Caco-2 (cell line): Measurements from ENCODE around the gene CEBPA. TPM values are rescaled to one million over a fixed set of nuclear protein-coding genes. Genes with fewer than 3 reads are reported as not detected.

Experiments used
- BruUV-seq: library from RNA; stranded (reverse); fragments of 400-500 nt; replicated peaks from 2 replicates; lab custom pipeline; 2021; lab: Mats Ljungman, UMichigan
- CTCF ChIA-PET: fragments of 300-600 bp; sonication (Branson Sonifier 250); formaldehyde crosslinking; loops from one replicate; lab custom pipeline; 2022; ENCODE audit warnings: antibody characterized with exemption; lab: Charles Lee
- POLR2A ChIA-PET: fragments of 300-600 bp; sonication (Branson Sonifier 250); formaldehyde crosslinking; loops from one replicate; lab custom pipeline; 2022; ENCODE audit warnings: antibody characterized with exemption; lab: Charles Lee
- DNase-seq, 2 experiments: peaks; one replicate each; pipeline versions ENCODE4 v3.0.0 to v3.0.0-alpha.2; 2020 to 2022
- H3K27me3 ChIP-seq: replicated peaks from 2 replicates; pipeline ENCODE4 v1.6.0; 2011; ENCODE audit warnings: low read length; ENCODE audit not compliant: control insufficient read depth, insufficient read depth
- H3K36me3 ChIP-seq: 2 replicates; pipeline ENCODE4 v1.5.1; 2011; ENCODE audit warnings: low read length; ENCODE audit not compliant: control insufficient read depth, insufficient read depth
- H3K4me1 ChIP-seq: fragments of 250-450 bp; sonication (Bioruptor Pico); 2 replicates; pipeline ENCODE4 v1.5.1; 2020; ENCODE audit warnings: mild to moderate bottlenecking
- H3K4me3 ChIP-seq: 2 replicates; pipeline ENCODE4 v1.5.1; 2011; ENCODE audit warnings: low read depth, mild to moderate bottlenecking, control low read depth, low read length
- H3K9me3 ChIP-seq: fragments of 250-450 bp; sonication (Bioruptor Pico); 2 replicates; pipeline ENCODE4 v1.5.1; 2020; ENCODE audit warnings: mild to moderate bottlenecking, moderate library complexity
- H3K27ac Mint-ChIP-seq: one replicate; pipeline ENCODE4 v1.8.0; 2022; ENCODE audit warnings: mixed read lengths; ENCODE audit not compliant: unreplicated experiment
- H3K27me3 Mint-ChIP-seq: one replicate; pipeline ENCODE4 v1.8.0; 2022; ENCODE audit warnings: mixed read lengths; ENCODE audit not compliant: insufficient read depth, unreplicated experiment
- H3K36me3 Mint-ChIP-seq: one replicate; pipeline ENCODE4 v1.8.0; 2022; ENCODE audit warnings: mild to moderate bottlenecking, mixed read lengths; ENCODE audit not compliant: insufficient read depth, unreplicated experiment
- H3K4me1 Mint-ChIP-seq: one replicate; pipeline ENCODE4 v1.8.0; 2022; ENCODE audit warnings: low read depth, mixed read lengths; ENCODE audit not compliant: unreplicated experiment
- H3K4me3 Mint-ChIP-seq: one replicate; pipeline ENCODE4 v1.8.0; 2022; ENCODE audit warnings: mild to moderate bottlenecking, moderate library complexity, mixed read lengths; ENCODE audit not compliant: unreplicated experiment
- H3K9me3 Mint-ChIP-seq: one replicate; pipeline ENCODE4 v1.8.0; 2022; ENCODE audit warnings: mixed read lengths; ENCODE audit not compliant: unreplicated experiment
- intact Hi-C: fragments of 100-400 bp; cut with micrococcal nuclease; formaldehyde crosslinking; loops from one replicate; pipeline ENCODE4 v1.10.0; 2022; ENCODE audit not compliant: unreplicated experiment
- total RNA-seq: library from RNA; stranded (reverse); gene quantifications from 2 replicates; pipeline ENCODE4 v1.2.3, GENCODE V29; 2022
- TF ChIP-seq, protein P1 (sequence below), 2 experiments: fragments of 200-600 bp in 1 of 2; IDR thresholded peaks; 1 replicate in 1 of 2; 2 replicates in 1 of 2; pipeline versions ENCODE4 v1.5.1 to v1.8.0; 2011 to 2022; ENCODE audit warnings: antibody characterized with exemption in 1 of 2, control low read depth in 1 of 2, inconsistent platforms in 1 of 2, low read depth in 1 of 2, low read length in 1 of 2, mild to moderate bottlenecking in 1 of 2, moderate library complexity in 1 of 2; ENCODE audit not compliant: insufficient read depth in 1 of 2, severe bottlenecking in 1 of 2, unreplicated experiment in 1 of 2

Gene CEBPA
- total RNA-seq, 1 experiment from 2014 or later: 110 TPM

- BruUV-seq: no TSS peak
Observed at GRCh38 chr19:33333642-33334041, 31.3 kb upstream of the CEBPA start.

DNA sequence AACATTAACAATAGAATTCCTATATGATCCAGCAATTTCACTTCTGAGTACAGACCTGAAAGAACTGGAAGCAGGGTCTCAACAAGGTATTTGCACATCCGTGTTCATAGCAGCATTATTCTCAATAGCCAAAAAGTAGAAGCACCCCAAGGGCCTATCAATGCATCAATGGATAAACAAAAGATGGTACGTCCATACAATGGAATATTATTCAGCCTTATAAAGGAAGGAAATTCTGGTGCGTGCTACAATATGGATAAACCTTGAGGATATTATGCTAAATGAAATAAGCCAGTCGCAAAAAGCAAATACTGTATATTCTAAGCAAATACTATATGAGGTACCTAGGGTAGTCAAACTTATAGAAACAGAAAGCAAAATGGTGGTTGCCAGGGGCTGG is 30.8 kb upstream of the CEBPA start:
- no TSS peak for BruUV-seq
- Histone ChIP-seq H3K27me3 (no peaks in the 10 kb centered on the region), H3K4me3 (no peak overlapping the region), H3K4me1 (peaks cover 8% of the 10 kb centered on the region; the same call in 1 of the 2 replicates), H3K9me3 (no peaks in the 10 kb centered on the region), H3K36me3 (no peaks in the 10 kb centered on the region)
- H3K36me3 Mint-ChIP-seq: no peaks in the 10 kb centered on the region
- TF ChIP-seq, protein P1, sequence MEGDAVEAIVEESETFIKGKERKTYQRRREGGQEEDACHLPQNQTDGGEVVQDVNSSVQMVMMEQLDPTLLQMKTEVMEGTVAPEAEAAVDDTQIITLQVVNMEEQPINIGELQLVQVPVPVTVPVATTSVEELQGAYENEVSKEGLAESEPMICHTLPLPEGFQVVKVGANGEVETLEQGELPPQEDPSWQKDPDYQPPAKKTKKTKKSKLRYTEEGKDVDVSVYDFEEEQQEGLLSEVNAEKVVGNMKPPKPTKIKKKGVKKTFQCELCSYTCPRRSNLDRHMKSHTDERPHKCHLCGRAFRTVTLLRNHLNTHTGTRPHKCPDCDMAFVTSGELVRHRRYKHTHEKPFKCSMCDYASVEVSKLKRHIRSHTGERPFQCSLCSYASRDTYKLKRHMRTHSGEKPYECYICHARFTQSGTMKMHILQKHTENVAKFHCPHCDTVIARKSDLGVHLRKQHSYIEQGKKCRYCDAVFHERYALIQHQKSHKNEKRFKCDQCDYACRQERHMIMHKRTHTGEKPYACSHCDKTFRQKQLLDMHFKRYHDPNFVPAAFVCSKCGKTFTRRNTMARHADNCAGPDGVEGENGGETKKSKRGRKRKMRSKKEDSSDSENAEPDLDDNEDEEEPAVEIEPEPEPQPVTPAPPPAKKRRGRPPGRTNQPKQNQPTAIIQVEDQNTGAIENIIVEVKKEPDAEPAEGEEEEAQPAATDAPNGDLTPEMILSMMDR (IDR thresholded peaks at IDR 0.05; ENCODE audit: insufficient read depth in 1 of 2, low read depth in 1 of 2, low read length in 1 of 2, severe bottlenecking in 1 of 2, unreplicated experiment in 1 of 2): no peak
- no peak for DNase-seq
- no peak overlapping the region for H3K27ac Mint-ChIP-seq
- H3K4me1 Mint-ChIP-seq: peaks cover 16% of the 10 kb centered on the region
- no peaks in the 10 kb centered on the region for H3K27me3 Mint-ChIP-seq
- H3K9me3 Mint-ChIP-seq: no peaks in the 10 kb centered on the region
- ChIA-PET CTCF (interaction anchor here (0.9 to 1.2 kb wide), 3 partner anchors 11 to 71 kb away, joined by 3 to 4 read pairs (median 3); no protein-coding TSS in a partner anchor), POLR2A (interaction anchor here (0.8 kb wide), 1 partner anchor 31 kb away, joined by 3 read pairs; the partner anchor contains the start of gene CEBPA)
- no peak overlapping the region for H3K4me3 Mint-ChIP-seq
- intact Hi-C loops: loop anchor here (2.0 to 5.0 kb wide), 2 partner anchors 34 to 44 kb away; no protein-coding TSS in a partner anchor

More at GRCh38 chr19:33333642-33334041, 31.3 kb upstream of the CEBPA start:
- no peaks in the 10 kb centered on the region for H3K27me3 Mint-ChIP-seq
- H3K27me3 ChIP-seq: no peaks in the 10 kb centered on the region
- H3K4me3 ChIP-seq: no peak overlapping the region
- H3K27ac Mint-ChIP-seq: no peak overlapping the region
- no peak overlapping the region for H3K4me3 Mint-ChIP-seq
- no peaks in the 10 kb centered on the region for H3K9me3 ChIP-seq
- intact Hi-C loops: loop anchor here (2.0 to 5.0 kb wide), 2 partner anchors 34 to 43 kb away; no protein-coding TSS in a partner anchor
- TF ChIP-seq, protein P1 (IDR thresholded peaks at IDR 0.05; ENCODE audit: insufficient read depth in 1 of 2, low read depth in 1 of 2, low read length in 1 of 2, severe bottlenecking in 1 of 2, unreplicated experiment in 1 of 2): peak in 1 of 2 experiments; percentile 50
- ChIA-PET CTCF (interaction anchor here (0.6 to 1.2 kb wide), 4 partner anchors 10 to 70 kb away, joined by 3 to 4 read pairs (median 4); no protein-coding TSS in a partner anchor), POLR2A (interaction anchor here (0.6 to 0.8 kb wide), 2 partner anchors 31 to 40 kb away, joined by 3 read pairs; partner anchors contain the start of genes CEBPA and CEBPG)
- H3K4me1 ChIP-seq: peaks cover 8% of the 10 kb centered on the region; the same call in 1 of the 2 replicates
- H3K36me3 Mint-ChIP-seq: no peaks in the 10 kb centered on the region
- H3K4me1 Mint-ChIP-seq: peaks cover 16% of the 10 kb centered on the region
- no peaks in the 10 kb centered on the region for H3K9me3 Mint-ChIP-seq
- no peaks in the 10 kb centered on the region for H3K36me3 ChIP-seq
- DNase-seq: no peak

DNA sequence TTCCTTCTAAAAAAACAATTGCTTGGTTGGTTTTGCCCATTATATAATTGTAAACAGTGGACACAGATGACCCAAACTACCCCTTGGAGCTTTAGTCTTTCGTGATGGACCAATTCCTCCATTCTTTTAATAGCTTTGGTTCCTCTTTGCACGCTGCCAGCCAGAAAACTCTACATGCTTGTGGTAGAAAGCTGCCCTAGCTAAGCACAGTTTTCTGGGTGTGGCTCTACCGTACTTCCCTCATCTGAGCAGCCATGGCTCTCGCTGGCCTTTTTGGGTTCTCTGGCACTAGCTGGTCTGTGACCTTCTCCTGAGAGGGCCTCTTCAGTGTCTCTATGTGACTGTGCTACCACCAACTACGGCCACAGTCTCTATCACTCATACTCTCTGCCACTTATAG is 29.9 kb upstream of the CEBPA start:
- Histone ChIP-seq H3K36me3 (no peaks in the 10 kb centered on the region), H3K4me3 (no peak overlapping the region), H3K4me1 (peaks cover 8% of the 10 kb centered on the region; the same call in 1 of the 2 replicates), H3K9me3 (no peaks in the 10 kb centered on the region), H3K27me3 (no peaks in the 10 kb centered on the region)
- DNase-seq: no peak
- intact Hi-C loops: loop anchor here (2.0 to 5.0 kb wide), 2 partner anchors 35 to 45 kb away; no protein-coding TSS in a partner anchor
- no peak overlapping the region for H3K27ac Mint-ChIP-seq
- H3K9me3 Mint-ChIP-seq: no peaks in the 10 kb centered on the region
- CTCF ChIA-PET: no interaction called here
- POLR2A ChIA-PET: no interaction called here
- peaks cover 16% of the 10 kb centered on the region for H3K4me1 Mint-ChIP-seq
- no peak overlapping the region for H3K4me3 Mint-ChIP-seq
- TF ChIP-seq, protein P1 (IDR thresholded peaks at IDR 0.05; ENCODE audit: insufficient read depth in 1 of 2, low read depth in 1 of 2, low read length in 1 of 2, severe bottlenecking in 1 of 2, unreplicated experiment in 1 of 2): no peak
- no peaks in the 10 kb centered on the region for H3K36me3 Mint-ChIP-seq
- no TSS peak for BruUV-seq
- H3K27me3 Mint-ChIP-seq: no peaks in the 10 kb centered on the region
